ENCODE measurements around the gene RHO. TPM values are rescaled to one million over a fixed set of nuclear protein-coding genes. Genes with fewer than 3 reads are reported as not detected.

The RHO gene
- total RNA-seq, 3 donors from 2014 or later: 0.15 TPM; not detected in 2

DNA sequence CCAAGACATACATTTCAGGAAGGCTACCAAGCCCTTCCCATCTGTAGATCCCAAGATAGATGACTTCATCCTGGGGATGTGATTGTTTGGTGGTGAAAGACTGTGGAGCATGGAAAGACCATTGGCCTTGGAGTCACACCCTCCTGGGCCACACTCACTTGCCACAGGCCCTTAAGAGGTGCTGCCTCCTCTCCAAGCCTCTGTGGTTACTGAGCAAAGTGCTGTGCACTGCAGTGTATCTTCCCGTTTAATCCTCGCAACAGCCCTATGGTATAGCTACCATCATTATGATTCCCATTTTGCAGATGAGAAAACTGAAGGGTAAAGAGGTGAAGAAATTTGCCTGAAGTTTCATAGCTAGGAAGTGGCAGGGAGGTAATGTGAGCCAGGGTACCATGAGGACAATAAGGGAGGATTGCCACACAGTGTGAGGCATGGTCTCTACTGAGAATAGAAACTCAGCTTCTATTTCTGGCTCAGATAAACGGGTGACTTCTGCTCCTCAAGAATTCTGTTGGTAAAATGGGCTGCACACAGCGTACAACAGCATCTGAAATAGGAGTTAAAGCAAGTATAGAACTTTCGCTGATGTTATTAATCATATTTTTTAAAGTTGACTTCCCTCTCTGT lies 23.9 kb upstream of the RHO start:
- Histone ChIP-seq H3K27ac (no peak overlapping the region), H3K4me1 (peaks cover 0 to 10% of the 10 kb centered on the region in 2 donors), H3K27me3 (no peaks in the 10 kb centered on the region), H3K9me3 (no peaks in the 10 kb centered on the region), H3K4me3 (no peak overlapping the region), H3K36me3 (no peaks in the 10 kb centered on the region)
- TF ChIP-seq, protein P1, sequence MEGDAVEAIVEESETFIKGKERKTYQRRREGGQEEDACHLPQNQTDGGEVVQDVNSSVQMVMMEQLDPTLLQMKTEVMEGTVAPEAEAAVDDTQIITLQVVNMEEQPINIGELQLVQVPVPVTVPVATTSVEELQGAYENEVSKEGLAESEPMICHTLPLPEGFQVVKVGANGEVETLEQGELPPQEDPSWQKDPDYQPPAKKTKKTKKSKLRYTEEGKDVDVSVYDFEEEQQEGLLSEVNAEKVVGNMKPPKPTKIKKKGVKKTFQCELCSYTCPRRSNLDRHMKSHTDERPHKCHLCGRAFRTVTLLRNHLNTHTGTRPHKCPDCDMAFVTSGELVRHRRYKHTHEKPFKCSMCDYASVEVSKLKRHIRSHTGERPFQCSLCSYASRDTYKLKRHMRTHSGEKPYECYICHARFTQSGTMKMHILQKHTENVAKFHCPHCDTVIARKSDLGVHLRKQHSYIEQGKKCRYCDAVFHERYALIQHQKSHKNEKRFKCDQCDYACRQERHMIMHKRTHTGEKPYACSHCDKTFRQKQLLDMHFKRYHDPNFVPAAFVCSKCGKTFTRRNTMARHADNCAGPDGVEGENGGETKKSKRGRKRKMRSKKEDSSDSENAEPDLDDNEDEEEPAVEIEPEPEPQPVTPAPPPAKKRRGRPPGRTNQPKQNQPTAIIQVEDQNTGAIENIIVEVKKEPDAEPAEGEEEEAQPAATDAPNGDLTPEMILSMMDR (IDR thresholded peaks at IDR 0.05): no peak
- no peak for TF ChIP-seq POLR2AphosphoS5 (IDR thresholded peaks at IDR 0.05)
- no peak for TF ChIP-seq POLR2A (IDR thresholded peaks at IDR 0.05)
- no peak for DNase-seq (ENCODE audit: low spot score in 2 of 2)
- intact Hi-C loops (cut with DNase I; ENCODE audit: low total_unique reads): no loop called here

DNA sequence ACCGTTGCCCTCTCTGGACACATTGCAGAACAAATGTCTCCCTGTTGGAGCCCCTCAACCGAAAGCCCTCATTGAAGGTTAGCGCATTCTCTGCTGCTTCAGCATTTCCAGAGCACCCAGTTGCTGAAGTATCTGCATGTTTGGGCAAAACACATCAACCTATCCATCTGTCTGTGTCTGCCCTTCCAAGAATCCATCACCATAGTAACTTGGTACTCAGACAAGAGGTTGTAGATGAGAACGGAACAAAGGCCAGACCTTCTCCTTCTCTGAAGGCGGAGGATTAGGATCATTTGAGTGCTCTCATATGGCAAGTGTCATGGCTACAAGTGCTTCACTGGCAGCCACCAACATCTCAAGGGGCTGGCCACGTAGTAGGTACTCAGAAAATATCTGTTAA lies 23.1 kb upstream of the RHO start:
- intact Hi-C loops (cut with DNase I; ENCODE audit: low total_unique reads): no loop called here
- peak overlapping the region in 1 of 2 donors; percentile 29 for H3K27ac ChIP-seq
- TF ChIP-seq POLR2A (IDR thresholded peaks at IDR 0.05) (no peak), POLR2AphosphoS5 (IDR thresholded peaks at IDR 0.05) (no peak)
- no peaks in the 10 kb centered on the region for H3K27me3 ChIP-seq
- DNase-seq (ENCODE audit: low spot score in 2 of 2): no peak
- no peak overlapping the region for H3K4me3 ChIP-seq
- peaks cover 0 to 10% of the 10 kb centered on the region in 2 donors for H3K4me1 ChIP-seq
- no peaks in the 10 kb centered on the region for H3K9me3 ChIP-seq
- H3K36me3 ChIP-seq: no peaks in the 10 kb centered on the region

DNA sequence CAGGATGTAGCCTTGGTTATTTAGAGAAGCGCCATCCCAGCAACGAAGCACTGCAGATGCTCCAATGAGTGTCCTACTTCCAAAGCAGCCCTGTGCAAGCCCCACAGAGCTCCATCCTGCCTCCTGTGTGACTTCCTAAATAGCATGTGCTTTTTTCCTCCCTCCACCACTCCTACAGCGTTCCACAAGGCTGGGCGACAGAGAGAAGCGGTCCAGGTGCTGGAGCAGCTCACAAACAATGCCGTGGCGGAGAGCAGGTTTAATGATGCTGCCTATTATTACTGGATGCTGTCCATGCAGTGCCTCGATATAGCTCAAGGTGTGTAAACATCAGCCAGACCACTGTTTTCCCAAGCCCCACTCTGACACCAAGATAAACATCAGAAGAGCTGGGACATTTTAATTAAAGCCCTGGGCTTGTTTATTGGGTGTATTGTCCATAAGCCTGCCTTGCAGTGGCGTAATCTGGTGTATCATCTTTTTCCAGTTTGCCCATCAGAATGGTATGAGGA lies 22.2 kb upstream of the RHO start:
- TF ChIP-seq, protein P1 (IDR thresholded peaks at IDR 0.05): no peak
- peak in 1 of 3 donors; percentile 18 for TF ChIP-seq POLR2AphosphoS5 (IDR thresholded peaks at IDR 0.05)
- intact Hi-C loops (cut with DNase I; ENCODE audit: low total_unique reads): no loop called here

DNA sequence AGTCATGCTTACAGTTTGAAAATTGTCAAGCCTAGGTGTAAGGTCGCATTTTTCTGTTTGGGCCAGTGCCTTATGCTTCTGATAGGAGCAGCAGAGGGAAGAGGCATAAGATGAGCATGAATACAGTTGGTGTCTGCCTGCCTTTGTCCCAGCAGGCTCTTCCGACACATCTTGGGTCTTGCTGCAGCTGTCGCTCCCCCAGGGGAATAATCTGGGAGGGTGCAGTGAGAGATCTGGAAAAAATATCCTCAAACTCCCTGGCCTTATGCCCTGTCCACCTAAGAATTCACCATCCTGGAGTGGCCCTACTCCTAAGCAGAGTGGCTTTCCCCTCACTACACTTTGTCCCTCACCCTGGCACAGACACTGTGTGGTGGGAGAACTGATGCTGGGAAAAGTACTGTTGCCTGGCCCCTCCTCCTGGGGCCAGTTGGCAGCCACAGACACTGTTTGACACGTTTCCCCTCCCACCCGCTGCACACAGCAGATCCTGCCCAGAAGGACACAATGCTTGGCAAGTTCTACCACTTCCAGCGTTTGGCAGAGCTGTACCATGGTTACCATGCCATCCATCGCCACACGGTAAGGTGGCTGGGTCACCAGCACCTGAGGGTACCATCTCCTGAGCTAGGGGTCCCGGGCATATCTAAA lies 21.1 kb upstream of the RHO start:
- H3K4me3 ChIP-seq: no peak overlapping the region
- DNase-seq (ENCODE audit: low spot score in 2 of 2): peak in 1 of 2 donors; percentile 63
- H3K27me3 ChIP-seq: no peaks in the 10 kb centered on the region
- intact Hi-C loops (cut with DNase I; ENCODE audit: low total_unique reads): no loop called here
- no peaks in the 10 kb centered on the region for H3K9me3 ChIP-seq
- H3K36me3 ChIP-seq: no peaks in the 10 kb centered on the region
- TF ChIP-seq POLR2A (IDR thresholded peaks at IDR 0.05): no peak
- no peak for TF ChIP-seq POLR2AphosphoS5 (IDR thresholded peaks at IDR 0.05)
- TF ChIP-seq, protein P1 (IDR thresholded peaks at IDR 0.05): no peak
- H3K27ac ChIP-seq: peak overlapping the region; percentile 55 to 81
- peaks cover 0 to 10% of the 10 kb centered on the region in 2 donors for H3K4me1 ChIP-seq

More for the DNA sequence above, 22.2 kb upstream of the RHO start:
- Histone ChIP-seq H3K36me3 (no peaks in the 10 kb centered on the region), H3K27ac (peak overlapping the region in 1 of 2 donors; percentile 8), H3K4me1 (peaks cover 0 to 10% of the 10 kb centered on the region in 2 donors), H3K27me3 (no peaks in the 10 kb centered on the region), H3K4me3 (no peak overlapping the region), H3K9me3 (no peaks in the 10 kb centered on the region)
- peak in 1 of 2 donors; percentile 71 for DNase-seq (ENCODE audit: low spot score in 2 of 2)

DNA sequence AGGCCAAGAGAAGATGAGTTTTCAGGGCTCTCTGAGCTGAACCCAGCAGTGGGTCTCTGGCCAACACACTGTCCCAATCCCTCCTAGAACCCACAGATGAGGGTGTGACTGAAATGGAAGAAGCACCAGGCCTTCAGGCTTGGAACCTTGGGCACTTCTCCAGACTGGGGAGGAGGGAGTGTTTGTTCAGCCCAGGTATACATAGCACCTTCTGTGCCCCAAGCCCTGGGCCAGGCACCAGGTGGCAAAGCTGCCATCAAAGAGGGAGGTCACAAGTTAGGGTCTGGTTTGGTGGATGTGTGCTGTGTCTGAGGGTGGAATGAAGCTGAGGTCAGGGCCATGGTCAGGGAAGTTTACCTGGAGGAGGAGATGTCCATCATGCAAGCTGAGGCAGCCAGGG lies 15.8 kb upstream of the RHO start:
- no peaks in the 10 kb centered on the region for H3K4me1 ChIP-seq
- intact Hi-C loops (cut with DNase I; ENCODE audit: low total_unique reads): no loop called here
- no peak overlapping the region for H3K27ac ChIP-seq
- H3K27me3 ChIP-seq: no peaks in the 10 kb centered on the region
- H3K9me3 ChIP-seq: no peaks in the 10 kb centered on the region
- TF ChIP-seq POLR2AphosphoS5 (IDR thresholded peaks at IDR 0.05): no peak
- no peak for TF ChIP-seq POLR2A (IDR thresholded peaks at IDR 0.05)
- TF ChIP-seq, protein P1 (IDR thresholded peaks at IDR 0.05): no peak
- no peaks in the 10 kb centered on the region for H3K36me3 ChIP-seq
- H3K4me3 ChIP-seq: no peak overlapping the region
- peak in 1 of 2 donors; percentile 59 for DNase-seq (ENCODE audit: low spot score in 2 of 2)
